WI38 (cell line): ENCODE data around the gene SLIT1.

Experiments
- H3K4me3 ChIP-seq: 2 replicates; pipeline ENCODE4 v1.5.1; 2011; ENCODE audit warnings: low read depth, mild to moderate bottlenecking, control low read depth, low read length
- CTCF ChIP-seq: IDR thresholded peaks from 2 replicates; pipeline ENCODE4 v1.5.1; 2012; ENCODE audit warnings: low read depth, mild to moderate bottlenecking, control low read depth, low read length

SLIT1 gene

GRCh38 chr10:97040706-97041105 lies 145.1 kb downstream of the SLIT1 start:
- TF ChIP-seq CTCF = no peak

GRCh38 chr10:97040248-97040584 lies 145.5 kb downstream of the SLIT1 start:
- no peak for TF ChIP-seq CTCF
- H3K4me3 ChIP-seq = no peak overlapping the region

More at GRCh38 chr10:97040706-97041105, 145.1 kb downstream of the SLIT1 start:
- H3K4me3 ChIP-seq = no peak overlapping the region

- H3K4me3 ChIP-seq = no peak overlapping the region
- no peak for TF ChIP-seq CTCF
Measured at GRCh38 chr10:97039538-97040247, 146.1 kb downstream of the SLIT1 start.

GRCh38 chr10:97038688-97039087 lies 147.1 kb downstream of the SLIT1 start:
- no peak overlapping the region for H3K4me3 ChIP-seq
- no peak for TF ChIP-seq CTCF

GRCh38 chr10:97037365-97038361 lies 148.1 kb downstream of the SLIT1 start:
- peak; percentile 78 for TF ChIP-seq CTCF
- peak overlapping the region; percentile 47 for H3K4me3 ChIP-seq

- no peak for TF ChIP-seq CTCF
- no peak overlapping the region for H3K4me3 ChIP-seq
Measured at GRCh38 chr10:97034958-97035769, 150.6 kb downstream of the SLIT1 start.
